SK-N-MC (cell line): ENCODE measurements around the gene SCMH1.

Experiments
- EZH2 ChIP-seq: fragments of 200-600 bp; sonication (generic); IDR thresholded peaks from one replicate; pipeline ENCODE4 v1.6.1; 2017; ENCODE audit warnings: antibody characterized with exemption
- FOXP2 ChIP-seq: optimal IDR thresholded peaks from 2 replicates; pipeline ENCODE3; 2011; ENCODE audit warnings: mild to moderate bottlenecking, moderate library complexity; ENCODE audit not compliant: insufficient read depth; ENCODE audit errors: extremely low read length, control extremely low read depth
- POLR2AphosphoS5 ChIP-seq: IDR thresholded peaks from 2 replicates; pipeline ENCODE4 v1.6.1; 2012; ENCODE audit warnings: mild to moderate bottlenecking, low read depth, low read length, borderline replicate concordance

GRCh38 chr1:41028034-41028642 is 214.0 kb downstream of the SCMH1 start:
- TF ChIP-seq POLR2AphosphoS5, result no peak
- no peak for TF ChIP-seq EZH2
- TF ChIP-seq FOXP2, result no peak
